ENCODE measurements around the gene CHST7.

Gene CHST7

DNA sequence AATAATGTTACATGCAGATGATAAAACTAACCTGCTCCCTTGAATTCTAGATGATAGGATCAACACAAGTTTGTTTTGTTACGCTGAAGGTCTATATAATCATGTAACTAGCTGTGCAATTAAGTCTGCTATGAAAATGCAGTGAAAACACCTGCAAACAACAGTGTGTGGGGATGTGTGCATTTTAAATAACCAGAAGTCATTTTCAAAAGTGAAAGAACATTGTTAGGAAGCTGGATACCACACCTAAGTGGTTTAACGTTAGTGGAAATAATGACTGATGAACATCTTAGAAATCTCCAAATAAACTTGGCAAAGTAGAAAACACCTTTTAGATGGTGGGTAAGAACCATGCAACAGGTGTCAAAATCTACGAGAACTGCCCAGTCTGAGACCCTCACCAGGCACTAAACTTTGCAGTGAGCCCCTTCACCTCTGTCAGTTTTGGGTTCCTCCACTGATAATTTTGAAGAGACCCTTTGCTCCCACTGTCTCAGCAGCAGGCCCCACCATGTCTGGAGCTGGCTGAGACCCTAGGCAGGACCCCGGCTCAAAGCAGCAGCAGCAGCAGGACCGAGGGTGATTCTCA, 36.6 kb downstream of the CHST7 start:
- DNase-seq = no peak

- DNase-seq = no peak
Observed at GRCh38 chrX:46611658-46612362, 38.2 kb downstream of the CHST7 start.

- DNase-seq = peak; percentile 3
Observed at GRCh38 chrX:46617906-46618305, 44.3 kb downstream of the CHST7 start.

DNA sequence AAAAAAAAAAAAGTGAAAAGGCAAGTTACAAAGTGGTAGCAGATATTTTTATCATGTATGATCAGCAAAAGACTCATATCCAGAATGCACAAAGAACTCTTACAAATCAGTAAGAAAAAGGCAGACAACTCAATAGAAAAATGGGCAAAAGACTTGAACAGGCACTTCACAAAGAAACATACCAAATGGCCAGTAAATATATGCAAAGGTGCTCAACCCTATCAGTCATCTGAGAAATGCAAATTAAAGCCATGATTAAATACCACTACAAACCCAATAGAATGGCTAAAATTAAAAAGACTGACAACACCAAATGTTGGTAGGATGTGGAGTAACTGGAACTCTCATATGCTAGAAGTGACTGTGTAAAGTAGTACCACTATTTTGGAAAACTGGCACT, 45.4 kb downstream of the CHST7 start:
- DNase-seq = no peak

GRCh38 chrX:46620505-46620904, 46.9 kb downstream of the CHST7 start:
- DNase-seq = no peak

- no peak for DNase-seq
Observed at GRCh38 chrX:46621572-46621971, 48.0 kb downstream of the CHST7 start.

GRCh38 chrX:46624090-46624786, 50.7 kb downstream of the CHST7 start:
- no peak for DNase-seq

DNA sequence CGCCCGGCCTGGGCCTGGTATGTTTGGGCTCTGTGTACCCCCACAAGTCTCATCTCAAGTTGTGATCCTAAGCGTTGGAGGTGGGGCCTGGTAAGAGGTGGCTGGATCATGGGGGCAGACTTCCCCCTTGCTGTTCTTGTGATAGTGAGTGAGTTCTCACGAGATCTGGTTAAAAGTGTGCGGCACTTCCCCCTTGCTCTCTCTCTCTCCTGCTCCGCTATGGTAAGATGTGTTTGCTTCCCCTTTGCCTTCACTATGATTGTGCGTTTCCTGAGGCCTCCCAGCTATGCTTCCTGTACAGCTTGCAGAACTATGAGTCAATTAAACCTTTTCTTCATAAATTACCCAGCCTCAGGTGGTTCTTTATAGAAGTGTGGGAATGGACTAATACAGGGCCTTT, 53.0 kb downstream of the CHST7 start:
- DNase-seq = peak; percentile 48

GRCh38 chrX:46627062-46627461, 53.5 kb downstream of the CHST7 start:
- DNase-seq = no peak

DNA sequence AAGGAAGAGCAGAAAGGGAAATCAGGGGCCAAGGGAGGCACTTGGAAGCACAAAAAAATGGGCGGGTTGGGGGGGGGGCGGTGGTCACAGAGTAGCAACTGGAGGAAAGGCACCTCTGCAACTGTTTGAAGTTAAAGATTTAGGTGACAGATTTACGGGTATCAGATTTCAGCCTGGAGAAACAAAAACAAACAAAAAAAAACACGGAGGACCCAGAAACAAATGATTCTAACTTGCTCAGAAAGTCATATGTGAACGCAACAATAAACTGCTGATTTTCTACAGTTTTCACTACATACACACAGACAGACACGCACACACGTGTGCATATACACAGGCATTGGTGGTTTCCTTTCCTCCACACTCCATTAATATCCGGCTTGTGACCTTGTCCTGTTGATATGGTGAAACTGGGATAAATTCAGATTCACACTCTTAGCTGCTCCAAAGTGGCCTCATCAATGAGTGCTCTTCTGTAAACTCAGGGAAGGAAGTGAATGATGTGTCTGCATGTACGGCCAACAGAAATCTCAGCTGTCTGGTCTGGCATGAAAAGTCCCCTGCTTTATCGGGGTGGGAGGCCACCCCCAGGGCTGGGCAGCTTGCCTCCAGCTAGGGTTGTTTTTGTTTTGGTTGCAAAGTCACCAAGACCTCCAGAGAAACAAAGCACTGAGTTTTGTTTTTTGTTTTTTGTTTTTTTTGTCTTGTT, 54.3 kb downstream of the CHST7 start:
- no peak for DNase-seq

DNA sequence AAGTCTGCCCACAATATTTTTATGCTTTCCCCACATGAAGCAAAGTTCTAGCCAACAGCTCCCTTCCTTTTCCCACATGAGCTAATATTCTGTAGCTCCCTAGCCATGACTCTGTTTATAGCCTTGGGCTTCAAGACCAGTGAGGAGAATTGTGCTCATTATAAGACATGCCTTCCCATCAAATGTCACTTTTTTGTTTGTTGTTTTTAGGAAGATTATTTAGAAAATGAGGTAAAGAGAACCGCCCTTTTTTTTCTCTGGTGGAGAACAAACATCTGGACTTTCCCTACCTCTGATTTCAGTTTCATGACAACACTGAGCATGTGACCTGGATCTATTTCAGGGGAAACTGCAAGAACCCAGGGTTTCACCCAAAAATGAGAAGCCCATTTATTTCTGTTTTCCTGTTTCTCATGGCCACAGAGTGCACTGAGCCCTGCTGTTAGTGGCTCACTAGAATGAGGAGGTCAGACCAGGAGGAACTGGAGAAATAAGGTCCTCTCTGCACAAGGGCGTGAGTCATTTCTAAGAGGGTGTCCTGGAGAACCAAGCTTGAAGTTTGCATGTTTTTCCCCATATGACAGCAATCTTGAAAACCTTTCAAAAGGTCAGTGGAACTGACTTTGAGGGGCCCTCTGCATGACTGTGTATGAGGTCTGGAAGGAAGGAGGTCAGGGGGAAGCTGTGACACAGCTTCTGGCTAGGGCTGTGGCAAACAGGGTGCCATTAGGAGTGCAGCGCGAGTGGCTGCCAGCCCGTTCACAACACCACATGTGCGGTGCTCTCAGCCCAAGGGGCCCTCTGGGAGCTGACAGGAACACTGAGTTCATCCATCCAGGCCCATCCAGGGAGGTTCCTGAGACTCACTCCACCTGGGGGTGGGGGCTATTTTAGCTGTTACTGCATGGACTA, 55.2 kb downstream of the CHST7 start:
- DNase-seq = peak; percentile 16

DNA sequence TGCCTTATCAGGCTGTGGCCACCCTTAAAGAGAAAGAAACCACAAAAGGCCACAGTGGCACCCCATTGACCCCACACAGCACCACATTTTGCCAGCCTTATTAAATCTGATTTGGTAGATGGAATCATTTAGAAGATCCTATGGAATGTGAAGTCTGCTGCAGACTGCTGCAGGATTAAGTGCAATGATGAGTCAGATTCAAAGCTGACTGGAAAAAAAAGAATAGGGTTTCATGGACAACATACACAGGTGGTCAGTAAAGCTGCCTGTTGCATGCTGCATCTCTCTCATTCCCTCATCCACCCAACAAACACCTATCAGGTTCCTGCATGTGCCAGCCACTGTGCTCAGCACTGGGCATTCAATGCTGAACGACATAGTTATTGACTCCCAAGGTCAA, 56.6 kb downstream of the CHST7 start:
- DNase-seq = no peak

GRCh38 chrX:46634577-46634976, 61.0 kb downstream of the CHST7 start:
- DNase-seq = no peak

DNA sequence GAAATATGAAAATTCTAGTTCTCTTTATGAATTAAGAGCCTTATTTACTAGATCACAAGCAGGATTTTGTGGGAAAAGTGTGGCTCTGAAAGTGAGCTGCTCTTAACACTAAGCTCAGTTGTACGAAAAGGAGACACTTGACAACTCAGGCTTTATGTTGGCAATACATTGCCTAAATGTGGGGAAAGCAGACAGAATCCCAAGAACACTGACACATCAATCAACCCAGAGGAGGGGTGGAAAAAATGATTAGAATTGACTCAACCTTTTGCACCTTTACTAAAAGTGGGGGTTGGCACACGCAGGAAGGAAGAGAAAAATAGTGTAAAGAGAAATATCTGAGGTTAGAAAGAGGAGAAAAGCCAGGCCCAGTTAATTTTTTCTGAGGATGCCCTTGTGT, 61.6 kb downstream of the CHST7 start:
- DNase-seq = no peak

DNA sequence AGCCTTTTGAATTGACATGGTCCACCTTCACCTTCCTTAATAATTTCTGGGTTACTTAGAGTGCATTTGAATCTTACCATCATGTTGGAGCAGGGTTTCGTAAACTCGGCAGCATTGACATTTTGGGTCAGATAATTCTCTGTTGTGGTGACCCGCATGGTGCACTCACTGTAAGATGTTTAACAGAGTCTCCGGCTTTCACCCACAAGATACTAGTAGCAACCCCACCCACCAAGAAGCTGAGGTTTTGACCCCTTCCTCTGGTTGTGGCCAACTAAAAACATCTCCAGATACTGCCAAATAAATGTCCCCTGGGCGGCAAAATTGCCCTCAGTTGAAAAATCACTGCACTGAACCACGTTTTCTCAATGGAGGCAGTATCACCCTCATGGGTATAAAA, 62.7 kb downstream of the CHST7 start:
- DNase-seq = no peak

GRCh38 chrX:46637938-46638337, 64.4 kb downstream of the CHST7 start:
- DNase-seq = no peak

DNA sequence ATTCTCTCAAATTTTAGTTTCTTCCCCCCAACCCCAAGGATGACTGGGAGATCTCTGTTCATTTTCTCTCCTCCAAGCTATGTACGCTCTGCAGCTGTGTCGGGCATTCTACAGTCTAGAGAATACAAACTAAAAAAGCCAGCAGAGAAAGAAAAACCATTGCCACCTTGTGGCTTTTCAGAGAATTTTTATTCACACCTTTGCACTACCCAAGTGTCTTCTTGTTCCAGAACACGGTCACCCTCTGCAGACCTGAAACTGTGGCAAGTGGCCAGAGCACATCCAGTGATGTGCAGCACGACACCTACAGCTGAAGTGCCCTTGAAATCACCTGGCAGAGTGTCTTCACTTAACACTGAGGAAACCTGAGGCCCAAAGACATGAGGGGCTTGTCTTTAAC, 68.6 kb downstream of the CHST7 start:
- DNase-seq = no peak

GRCh38 chrX:46643636-46644035, 70.1 kb downstream of the CHST7 start:
- no peak for DNase-seq

DNA sequence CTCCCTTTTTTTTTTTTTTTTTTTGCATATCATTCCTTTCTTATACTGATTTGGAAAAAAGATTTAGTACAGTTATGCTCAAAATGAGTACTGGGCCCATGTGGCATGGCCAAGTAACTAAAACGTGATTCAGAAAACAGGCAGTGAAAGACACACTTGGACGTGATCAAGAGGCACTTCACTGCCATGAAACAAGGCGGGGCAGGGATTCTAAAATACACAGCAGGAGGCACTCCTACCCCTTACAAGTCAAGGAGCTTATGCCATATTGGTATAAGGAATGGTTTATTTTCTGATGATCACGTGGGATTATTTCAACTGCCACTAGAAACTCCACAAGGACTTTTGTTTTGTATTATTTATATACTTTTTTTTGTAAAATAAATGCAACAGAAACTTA, 72.0 kb downstream of the CHST7 start:
- DNase-seq = no peak

- no peak for DNase-seq
Observed at GRCh38 chrX:46647251-46647650, 73.7 kb downstream of the CHST7 start.

Data from stimulated activated CD4-positive, alpha-beta T cell treated with anti-CD3 and anti-CD28 coated beads, Interleukin-1b, Interleukin-23, amount 100 ng/mL, for 48 hours (primary cell).